GM04504 (cell line): ENCODE measurements around the gene IGF2BP2.

ENCODE experiments used
- DNase-seq: peaks from one replicate; pipeline ENCODE4 v3.0.0-alpha.2; 2012; ENCODE audit warnings: low read depth

Gene IGF2BP2

GRCh38 chr3:185733980-185734724 is 90.7 kb downstream of the IGF2BP2 start:
- DNase-seq: peak; percentile 56

- peak; percentile 31 for DNase-seq
Observed at GRCh38 chr3:185732782-185733181, 92.1 kb downstream of the IGF2BP2 start.

GRCh38 chr3:185730550-185730949 is 94.3 kb downstream of the IGF2BP2 start:
- no peak for DNase-seq

- DNase-seq: peak; percentile 61
Observed at GRCh38 chr3:185729337-185730055, 95.3 kb downstream of the IGF2BP2 start.

DNA sequence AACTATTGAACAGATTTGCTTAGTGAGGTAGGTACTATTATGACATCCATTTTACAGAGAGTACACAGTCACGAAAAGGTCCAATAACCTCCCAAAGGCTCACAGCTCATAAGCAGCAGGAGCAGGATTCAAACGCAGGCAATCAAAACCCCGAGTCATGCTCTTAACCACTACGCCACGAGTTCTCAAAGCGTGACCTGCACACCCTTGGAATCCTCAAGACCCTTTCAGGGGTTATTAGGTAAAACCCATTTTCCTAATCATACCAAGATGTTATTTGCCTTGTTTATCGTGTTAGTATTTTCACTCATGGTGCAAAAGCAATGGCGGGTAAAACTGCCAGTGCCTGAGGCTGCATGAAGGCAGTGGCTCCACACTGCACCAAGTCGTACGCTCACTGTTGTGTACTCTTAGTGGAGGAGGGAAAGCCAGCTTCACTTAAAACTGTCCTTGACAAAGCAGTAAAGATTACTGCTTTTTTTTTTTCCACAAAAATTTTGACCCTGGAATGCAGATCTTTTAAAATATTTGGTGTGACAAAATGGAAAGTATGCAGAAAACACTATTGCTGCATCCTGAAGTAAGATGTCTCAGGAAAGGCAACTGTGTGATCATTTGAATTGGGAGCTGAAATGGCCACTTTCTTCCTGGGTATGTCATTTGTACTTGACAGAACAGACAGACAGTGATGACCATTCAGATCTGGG is 96.1 kb downstream of the IGF2BP2 start:
- DNase-seq: no peak

GRCh38 chr3:185727873-185728272 is 97.0 kb downstream of the IGF2BP2 start:
- no peak for DNase-seq

- DNase-seq: no peak
Observed at GRCh38 chr3:185726254-185726967, 98.4 kb downstream of the IGF2BP2 start.

GRCh38 chr3:185724761-185725160 is 100.1 kb downstream of the IGF2BP2 start:
- peak; percentile 35 for DNase-seq

GRCh38 chr3:185724251-185724650 is 100.6 kb downstream of the IGF2BP2 start:
- DNase-seq: no peak

GRCh38 chr3:185722881-185723280 is 102.0 kb downstream of the IGF2BP2 start:
- DNase-seq: no peak

- no peak for DNase-seq
Observed at GRCh38 chr3:185721970-185722369, 102.9 kb downstream of the IGF2BP2 start.

- DNase-seq: no peak
Observed at GRCh38 chr3:185720326-185720725, 104.5 kb downstream of the IGF2BP2 start.

DNA sequence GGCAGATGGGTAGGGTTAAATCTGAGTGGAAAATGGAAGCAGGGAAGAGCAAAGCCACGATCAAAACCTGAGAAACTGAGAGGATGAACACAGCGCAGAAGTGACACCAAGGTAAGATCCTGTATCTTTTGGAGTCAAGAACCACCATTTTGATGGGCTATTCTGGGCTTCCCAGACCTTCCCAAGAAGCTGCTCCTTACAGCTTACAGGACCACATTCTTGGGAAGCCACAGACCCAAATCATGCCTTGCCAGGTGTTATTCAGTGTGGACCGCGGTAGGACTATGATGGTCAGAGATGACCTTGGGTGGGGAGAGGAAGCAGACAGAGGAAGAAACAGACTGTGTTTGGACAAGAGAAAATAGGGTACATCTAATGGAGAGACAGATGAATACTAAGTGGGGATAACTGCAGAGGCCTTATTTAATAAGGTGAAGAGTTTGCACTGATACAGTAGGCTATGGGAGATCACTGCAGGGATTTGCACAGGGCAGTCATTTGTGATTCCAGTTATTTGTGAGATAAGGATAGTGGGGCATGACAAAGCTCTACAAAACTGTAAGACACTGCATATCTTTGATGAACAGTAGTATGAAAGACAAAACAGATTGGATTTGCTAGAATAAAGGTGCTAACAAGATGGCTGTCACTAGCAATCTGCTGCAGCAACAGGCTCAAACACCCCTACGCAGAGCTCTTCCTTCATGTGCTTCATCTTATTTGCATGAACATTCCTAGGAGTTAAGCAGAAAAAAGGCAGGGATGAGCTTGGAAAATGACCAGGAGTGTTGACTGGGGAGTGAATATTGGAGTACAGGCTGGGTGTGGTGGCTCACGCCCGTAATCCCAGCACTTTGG is 105.9 kb downstream of the IGF2BP2 start:
- no peak for DNase-seq

DNA sequence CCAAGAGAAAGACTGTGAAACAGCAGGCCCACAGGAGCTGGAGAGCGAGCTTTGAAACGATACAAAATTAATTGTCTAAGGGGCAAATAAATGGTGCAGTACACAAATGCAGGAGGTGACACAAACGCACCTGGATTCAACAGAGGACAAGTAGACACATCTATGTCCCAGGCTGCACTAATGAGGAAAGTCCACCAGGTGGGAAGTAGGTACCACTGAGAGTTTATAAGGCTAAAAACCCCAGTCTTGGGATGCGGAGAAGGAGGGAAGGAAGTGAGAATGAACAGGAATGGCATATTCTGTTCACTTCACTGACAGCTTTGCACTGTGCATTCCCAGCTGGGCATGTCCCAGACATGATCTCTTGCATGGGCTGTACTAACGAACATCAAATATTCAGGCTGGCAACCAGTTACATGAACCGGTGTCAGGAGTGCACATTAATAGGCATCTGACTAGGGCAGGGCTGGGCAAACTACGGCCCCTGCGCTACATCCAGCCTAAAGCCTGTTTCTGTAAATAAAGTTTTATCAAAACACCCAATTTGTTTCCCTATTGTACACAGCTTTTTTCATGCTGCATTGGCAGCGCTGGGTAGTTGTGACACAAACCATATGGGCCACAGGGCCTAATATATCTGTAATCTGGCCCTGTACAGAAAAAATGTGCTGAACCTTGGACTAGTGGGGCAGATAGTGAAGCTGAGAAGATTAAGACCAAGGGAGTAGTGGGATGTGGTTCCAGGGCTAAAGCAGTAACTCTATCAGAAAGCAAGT is 107.0 kb downstream of the IGF2BP2 start:
- DNase-seq: no peak

GRCh38 chr3:185717121-185717520 is 107.7 kb downstream of the IGF2BP2 start:
- peak; percentile 70 for DNase-seq

DNA sequence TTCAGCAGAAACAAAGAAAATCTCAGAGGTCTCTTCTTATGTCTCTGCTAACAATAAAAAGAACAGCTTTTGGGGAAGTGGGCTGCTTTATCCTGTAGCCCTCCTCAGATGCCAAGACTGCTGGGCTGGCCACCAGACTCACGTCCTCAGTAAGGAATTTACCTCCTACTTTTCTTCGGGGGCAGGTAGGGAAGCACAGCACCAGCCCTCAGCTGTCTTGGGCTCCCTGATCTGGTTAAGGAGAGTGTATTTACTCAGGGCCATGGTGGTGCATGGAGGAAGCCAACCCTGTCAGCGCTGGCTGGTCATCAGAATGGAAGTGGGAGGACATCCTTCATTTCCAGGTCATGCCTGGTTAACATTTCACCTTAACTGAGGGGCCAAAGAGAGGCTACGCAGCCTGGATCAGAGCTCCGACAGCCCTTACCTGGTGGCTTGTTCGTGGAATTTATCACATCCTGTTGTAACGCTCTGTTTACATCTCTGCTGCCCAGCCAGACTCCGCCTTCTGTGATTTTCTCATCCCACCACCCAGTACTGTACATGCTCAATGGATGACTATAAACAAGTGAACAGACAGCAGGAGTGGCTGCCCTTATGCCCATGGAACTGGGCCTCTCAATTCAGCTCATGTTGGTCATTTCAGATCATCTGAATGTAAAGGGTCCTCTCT is 108.3 kb downstream of the IGF2BP2 start:
- DNase-seq: no peak

DNA sequence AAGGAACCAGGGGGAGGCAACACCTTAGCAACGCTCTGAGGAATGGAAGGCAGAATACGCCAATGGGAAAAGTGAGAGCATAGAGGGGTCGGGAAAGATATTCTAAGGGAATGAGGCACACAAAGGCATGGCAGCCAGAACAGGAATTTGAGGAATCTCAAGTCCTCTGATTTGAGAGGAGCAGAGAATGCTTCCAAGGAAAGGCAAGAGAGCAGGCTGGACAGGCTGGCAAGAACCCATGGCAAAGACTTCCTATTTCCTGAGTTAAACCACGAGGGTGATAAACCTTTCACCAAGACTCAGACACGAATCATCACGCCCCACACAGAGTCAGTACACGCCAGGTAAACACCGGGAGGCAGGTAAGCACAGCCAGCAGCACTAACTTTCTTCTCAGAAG is 109.8 kb downstream of the IGF2BP2 start:
- peak; percentile 37 for DNase-seq

DNA sequence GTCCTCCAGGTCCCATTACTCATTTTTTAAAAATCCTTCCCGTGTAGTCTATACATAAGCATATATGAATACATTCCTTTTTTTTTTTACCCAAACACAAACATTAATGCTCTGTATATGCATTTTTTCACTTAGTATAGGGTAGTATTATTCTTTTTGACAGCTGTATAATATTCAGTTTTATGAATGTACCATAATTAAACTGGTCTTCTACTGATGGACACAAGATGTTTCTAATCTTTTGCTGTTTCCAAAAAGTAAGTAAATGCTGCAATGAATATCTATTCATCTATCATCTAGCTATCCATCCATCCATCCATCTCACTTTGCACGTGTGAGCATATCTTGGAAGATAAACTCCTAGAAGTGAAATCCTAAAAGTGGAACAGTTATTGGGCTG is 110.8 kb downstream of the IGF2BP2 start:
- no peak for DNase-seq

- no peak for DNase-seq
Observed at GRCh38 chr3:185713015-185713414, 111.8 kb downstream of the IGF2BP2 start.

GRCh38 chr3:185712337-185712736 is 112.5 kb downstream of the IGF2BP2 start:
- no peak for DNase-seq
